Cardiac fibroblast (primary cell): ENCODE data around the gene TRIM25.

Experiments
- DNase-seq, 2 donors: peaks; one replicate each; pipeline versions ENCODE4 v3.0.0 to v3.0.0-alpha.2; 2010; ENCODE audit warnings: low read depth in 2 of 2
- H3K4me3 ChIP-seq, 2 donors: replicated peaks in 1 of 2; 1 replicate in 1 of 2; 2 replicates in 1 of 2; pipeline ENCODE4 v1.5.1; 2011; ENCODE audit warnings: low read depth in 2 of 2, low read length in 2 of 2, mild to moderate bottlenecking in 2 of 2, moderate library complexity in 1 of 2
- CTCF ChIP-seq: IDR thresholded peaks from one replicate; pipeline ENCODE4 v1.5.1; 2011; ENCODE audit warnings: low read depth, mild to moderate bottlenecking, low read length, inconsistent platforms

Gene TRIM25

GRCh38 chr17:56913867-56914580, at the start of gene TRIM25:
Gene TRIM25, minus strand, starts transcription at chr17:56914049. Its CDS starts 61 bp downstream, at chr17:56913988.
- peak; percentile 86 to 90 for DNase-seq
- TF ChIP-seq CTCF: no peak
- H3K4me3 ChIP-seq: peak within 1 kb of the TSS; percentile 90 to 98

GRCh38 chr17:56960596-56961538, 47.0 kb upstream of the TRIM25 start, which contains the start of gene COIL:
Gene COIL, minus strand, starts transcription at chr17:56961050. Its CDS starts 31 bp downstream, at chr17:56961019.
- peak within 1 kb of the TSS; percentile 83 to 85 for H3K4me3 ChIP-seq
- peak; percentile 93 to 94 for DNase-seq
- peak; percentile 100 for TF ChIP-seq CTCF

GRCh38 chr17:56956992-56957391, 43.1 kb upstream of the TRIM25 start:
- DNase-seq: no peak
- no peak overlapping the region for H3K4me3 ChIP-seq
- TF ChIP-seq CTCF: no peak

GRCh38 chr17:56949595-56949994, 35.7 kb upstream of the TRIM25 start:
- no peak overlapping the region for H3K4me3 ChIP-seq
- no peak for TF ChIP-seq CTCF
- DNase-seq: no peak

GRCh38 chr17:56948491-56948890, 34.6 kb upstream of the TRIM25 start:
- no peak for DNase-seq
- no peak overlapping the region for H3K4me3 ChIP-seq
- TF ChIP-seq CTCF: no peak

GRCh38 chr17:56947741-56948140, 33.9 kb upstream of the TRIM25 start:
- DNase-seq: no peak
- TF ChIP-seq CTCF: no peak
- H3K4me3 ChIP-seq: no peak overlapping the region
